Retinal pigment epithelial cell (primary cell): ENCODE measurements around the gene SHROOM2.

ENCODE experiments used
- DNase-seq: peaks from one replicate; pipeline ENCODE4 v3.0.0-alpha.2; 2010; ENCODE audit warnings: low read depth
- H3K4me3 ChIP-seq: 2 replicates; pipeline ENCODE4 v1.5.1; 2011; ENCODE audit warnings: mild to moderate bottlenecking, low read length, control low read depth, moderate library complexity
- CTCF ChIP-seq: conservative IDR thresholded peaks from 2 replicates; pipeline ENCODE4 v1.5.1; 2011; ENCODE audit warnings: low read depth, low read length, control low read depth, inconsistent platforms

The SHROOM2 gene

GRCh38 chrX:9816084-9816700 is 30.0 kb downstream of the SHROOM2 start:
- DNase-seq = no peak
- H3K4me3 ChIP-seq = no peak overlapping the region
- TF ChIP-seq CTCF = no peak

GRCh38 chrX:9821572-9821971 is 35.3 kb downstream of the SHROOM2 start:
- no peak for DNase-seq
- no peak for TF ChIP-seq CTCF
- no peak overlapping the region for H3K4me3 ChIP-seq

- no peak for DNase-seq
- no peak for TF ChIP-seq CTCF
- no peak overlapping the region for H3K4me3 ChIP-seq
Measured at GRCh38 chrX:9824554-9824953, 38.3 kb downstream of the SHROOM2 start.

GRCh38 chrX:9825129-9825790 is 39.0 kb downstream of the SHROOM2 start:
- no peak for TF ChIP-seq CTCF
- no peak for DNase-seq
- no peak overlapping the region for H3K4me3 ChIP-seq

- DNase-seq = no peak
- TF ChIP-seq CTCF = no peak
- H3K4me3 ChIP-seq = no peak overlapping the region
Measured at GRCh38 chrX:9825966-9826365, 39.7 kb downstream of the SHROOM2 start.

- TF ChIP-seq CTCF = no peak
- H3K4me3 ChIP-seq = no peak overlapping the region
- DNase-seq = peak; percentile 69
Measured at GRCh38 chrX:9829308-9830267, 43.4 kb downstream of the SHROOM2 start.

- TF ChIP-seq CTCF = no peak
- H3K4me3 ChIP-seq = no peak overlapping the region
- DNase-seq = no peak
Measured at GRCh38 chrX:9832811-9833210, 46.6 kb downstream of the SHROOM2 start.
